Bone marrow (tissue), 2 donors: Measurements from ENCODE around the gene MRPL51.

Source experiments
- DNase-seq, 2 donors: peaks; one replicate each; lab custom pipeline; 2025; lab: John Stamatoyannopoulos, UW

The MRPL51 gene

DNA sequence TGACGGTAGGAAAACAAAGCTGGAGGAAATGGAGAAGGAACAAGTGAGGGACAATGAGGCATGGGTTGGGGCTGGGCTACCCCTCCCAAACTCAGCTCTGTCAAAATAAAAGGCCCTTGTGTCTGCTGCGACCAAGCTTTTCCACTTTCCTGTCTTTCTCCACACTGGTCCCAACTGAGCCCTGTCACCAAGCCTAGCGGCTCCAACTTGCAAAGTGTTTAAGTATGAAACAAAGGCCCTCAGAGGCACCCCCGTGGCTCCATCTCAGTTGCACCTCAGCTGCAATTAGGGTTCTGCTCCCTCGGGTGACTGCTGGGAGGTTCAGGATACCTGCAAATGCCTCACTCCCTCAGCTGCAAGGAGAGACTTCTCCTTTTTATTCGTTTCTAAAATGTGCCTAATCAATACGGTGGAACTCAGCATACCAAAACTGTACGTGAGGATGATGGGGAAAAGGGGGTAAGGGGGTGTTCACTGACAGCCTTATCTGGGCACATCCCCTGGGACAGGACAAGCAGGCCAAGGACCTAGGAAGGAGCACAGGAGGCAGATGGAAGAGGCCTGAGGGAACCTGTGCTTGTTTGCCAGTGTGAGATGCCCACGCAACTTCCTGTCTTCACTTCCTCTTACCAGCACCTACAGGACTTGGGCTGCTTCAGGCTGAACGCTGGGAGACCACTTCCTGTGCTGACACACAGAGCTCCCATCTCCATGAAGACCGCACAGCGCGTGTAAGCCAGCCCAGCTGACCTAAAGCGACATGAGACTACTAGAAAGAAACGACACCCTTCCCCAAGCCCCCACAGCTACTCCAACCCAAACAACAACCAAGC lies 31.4 kb downstream of the MRPL51 start:
- DNase-seq, result peak; percentile 24 to 92

DNA sequence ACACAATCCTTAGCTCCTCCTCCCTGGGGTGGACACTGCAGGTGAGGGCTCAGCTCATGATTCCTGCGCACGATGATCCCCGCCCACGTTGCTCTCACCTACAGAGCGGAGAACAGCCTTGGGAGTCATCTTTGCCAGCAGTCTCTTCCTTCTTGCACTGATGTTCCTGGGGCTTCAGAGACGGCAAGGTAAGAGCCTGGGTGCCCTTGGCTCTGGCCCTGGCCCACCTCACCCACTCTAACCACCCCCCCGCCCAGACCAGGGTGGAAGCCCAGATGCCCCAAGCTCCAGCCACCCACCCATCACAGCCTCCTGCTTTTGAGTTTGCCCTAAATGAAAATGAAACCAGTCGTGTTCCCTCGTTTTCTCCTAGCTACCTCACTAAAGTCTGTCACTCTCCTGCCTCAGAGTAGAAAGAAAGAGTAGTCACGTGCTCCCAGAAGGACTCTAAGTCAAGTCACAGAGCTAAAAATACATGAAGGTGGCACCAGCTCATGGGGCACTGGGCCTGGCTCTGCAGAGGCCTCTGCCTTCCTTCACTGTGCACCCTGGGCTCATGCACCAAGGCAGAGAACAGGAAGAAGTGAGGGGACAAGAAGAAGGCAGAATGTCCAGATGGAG lies 32.2 kb downstream of the MRPL51 start:
- DNase-seq, result peak in 1 of 2 donors; percentile 21

DNA sequence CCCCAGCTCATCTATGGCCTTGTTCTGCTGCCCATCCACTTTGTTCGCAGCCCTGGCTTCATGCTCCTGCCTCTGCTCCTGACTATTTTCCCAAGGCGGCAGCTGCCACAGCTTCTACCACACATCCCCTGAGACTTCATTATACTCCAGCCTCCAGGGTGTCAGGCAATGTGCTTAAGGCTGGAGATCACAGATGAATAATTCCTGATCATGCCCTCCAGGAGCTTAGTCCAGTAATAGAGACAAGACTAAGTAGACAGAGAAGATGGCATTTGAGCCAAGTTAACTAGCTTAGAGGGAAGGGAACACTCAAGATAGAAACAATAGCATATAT lies 34.1 kb downstream of the MRPL51 start:
- no peak for DNase-seq

DNA sequence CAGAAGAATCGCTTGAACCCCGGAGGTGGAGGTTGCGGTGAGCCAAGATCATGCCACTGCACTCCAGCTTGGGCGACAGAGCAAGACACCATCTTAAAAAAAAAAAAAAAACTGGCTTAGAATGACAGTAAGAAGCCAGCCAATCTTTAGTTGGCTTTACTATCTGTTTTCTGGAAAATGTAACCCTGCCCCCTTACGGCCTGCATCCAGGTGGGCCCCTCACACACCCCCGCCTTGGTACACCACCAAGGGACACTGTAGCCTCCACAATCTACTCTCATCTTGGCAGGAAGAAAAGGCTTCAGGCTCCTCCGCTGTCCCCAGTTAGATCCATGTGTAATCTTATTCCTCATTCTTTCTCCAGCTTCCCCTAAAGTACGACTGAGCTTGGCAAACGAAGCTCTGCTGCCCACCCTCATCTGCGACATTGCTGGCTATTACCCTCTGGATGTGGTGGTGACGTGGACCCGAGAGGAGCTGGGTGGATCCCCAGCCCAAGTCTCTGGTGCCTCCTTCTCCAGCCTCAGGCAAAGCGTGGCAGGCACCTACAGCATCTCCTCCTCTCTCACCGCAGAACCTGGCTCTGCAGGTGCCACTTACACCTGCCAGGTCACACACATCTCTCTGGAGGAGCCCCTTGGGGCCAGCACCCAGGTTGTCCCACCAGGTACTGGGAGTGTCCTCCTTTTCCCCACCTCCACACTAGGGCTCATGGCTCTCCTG lies 34.6 kb downstream of the MRPL51 start:
- DNase-seq, result no peak

DNA sequence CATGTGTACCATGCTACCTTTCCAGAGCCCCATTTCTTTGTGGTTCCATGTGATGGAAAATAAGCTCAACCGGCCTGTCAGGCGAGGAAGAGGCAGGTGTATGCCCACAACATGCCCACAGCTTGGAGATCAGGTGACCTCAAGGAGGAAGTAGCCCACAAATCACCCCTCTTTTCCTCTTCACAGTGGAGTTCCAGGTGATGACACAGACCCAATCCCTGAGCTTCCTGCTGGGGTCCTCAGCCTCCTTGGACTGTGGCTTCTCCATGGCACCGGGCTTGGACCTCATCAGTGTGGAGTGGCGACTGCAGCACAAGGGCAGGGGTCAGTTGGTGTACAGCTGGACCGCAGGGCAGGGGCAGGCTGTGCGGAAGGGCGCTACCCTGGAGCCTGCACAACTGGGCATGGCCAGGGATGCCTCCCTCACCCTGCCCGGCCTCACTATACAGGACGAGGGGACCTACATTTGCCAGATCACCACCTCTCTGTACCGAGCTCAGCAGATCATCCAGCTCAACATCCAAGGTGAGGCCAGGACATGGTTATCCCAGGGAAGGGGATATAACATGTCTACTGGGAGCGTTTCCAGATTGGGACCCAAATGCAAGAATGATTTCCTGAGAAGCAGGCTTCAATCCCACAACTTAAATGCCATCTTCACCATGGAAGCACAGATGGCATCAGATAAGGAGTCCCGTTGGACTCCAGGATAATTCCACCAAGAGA lies 35.7 kb downstream of the MRPL51 start:
- no peak for DNase-seq

DNA sequence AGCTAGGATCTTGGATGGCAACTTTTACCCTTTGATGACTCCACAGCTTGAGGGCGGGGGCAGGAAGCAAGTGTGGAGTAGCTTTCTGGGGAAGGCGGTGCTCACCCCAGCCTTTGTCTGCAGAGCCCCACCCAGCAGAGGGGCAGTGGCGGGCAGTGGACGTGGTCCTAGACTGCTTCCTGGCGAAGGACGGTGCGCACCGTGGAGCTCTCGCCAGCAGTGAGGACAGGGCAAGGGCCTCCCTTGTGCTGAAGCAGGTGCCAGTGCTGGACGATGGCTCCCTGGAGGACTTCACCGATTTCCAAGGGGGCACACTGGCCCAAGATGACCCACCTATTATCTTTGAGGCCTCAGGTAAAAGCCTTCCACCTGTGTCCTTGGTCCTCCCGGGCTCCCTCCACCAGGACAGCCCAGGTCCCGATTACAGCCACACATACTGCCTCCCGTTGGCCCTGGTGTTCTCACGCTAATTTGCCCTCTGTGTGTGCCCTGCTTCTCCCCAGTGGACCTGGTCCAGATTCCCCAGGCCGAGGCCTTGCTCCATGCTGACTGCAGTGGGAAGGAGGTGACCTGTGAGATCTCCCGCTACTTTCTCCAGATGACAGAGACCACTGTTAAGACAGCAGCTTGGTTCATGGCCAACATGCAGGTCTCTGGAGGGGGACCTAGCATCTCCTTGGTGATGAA lies 40.0 kb downstream of the MRPL51 start:
- no peak for DNase-seq

DNA sequence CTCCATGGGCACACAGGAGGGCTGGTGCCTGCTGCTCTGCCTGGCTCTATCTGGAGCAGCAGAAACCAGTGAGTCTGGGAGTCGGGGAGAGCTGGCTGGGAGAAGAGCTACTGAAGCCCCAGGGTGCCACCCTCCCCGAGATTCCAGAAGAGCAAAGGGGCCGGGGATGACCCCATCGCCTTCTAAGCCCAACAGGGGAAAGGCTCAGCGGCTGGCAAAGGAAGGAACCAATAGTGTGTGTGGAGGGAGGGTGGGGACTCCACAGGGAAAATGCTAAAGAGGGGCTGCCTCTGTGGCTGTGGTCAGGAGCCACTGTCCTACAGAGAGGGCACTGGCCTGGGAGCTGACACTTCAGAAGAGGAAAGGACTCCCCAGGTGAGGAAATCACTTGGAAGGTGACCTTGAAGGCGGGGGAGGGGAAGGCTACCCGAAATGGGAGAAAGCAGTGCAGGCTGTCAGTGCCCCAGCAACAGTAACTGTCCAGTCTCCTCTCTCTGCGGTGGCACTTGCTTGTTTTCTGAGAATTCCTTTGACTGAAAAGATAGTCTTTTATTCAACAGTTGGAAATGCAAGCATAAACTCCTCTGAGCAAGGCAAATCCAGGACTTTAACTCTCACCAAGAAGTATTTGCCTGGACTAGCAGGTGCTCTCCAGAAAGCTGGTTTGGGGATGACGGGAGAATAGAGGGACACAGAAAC lies 40.7 kb downstream of the MRPL51 start:
- DNase-seq, result peak in 1 of 2 donors; percentile 61

DNA sequence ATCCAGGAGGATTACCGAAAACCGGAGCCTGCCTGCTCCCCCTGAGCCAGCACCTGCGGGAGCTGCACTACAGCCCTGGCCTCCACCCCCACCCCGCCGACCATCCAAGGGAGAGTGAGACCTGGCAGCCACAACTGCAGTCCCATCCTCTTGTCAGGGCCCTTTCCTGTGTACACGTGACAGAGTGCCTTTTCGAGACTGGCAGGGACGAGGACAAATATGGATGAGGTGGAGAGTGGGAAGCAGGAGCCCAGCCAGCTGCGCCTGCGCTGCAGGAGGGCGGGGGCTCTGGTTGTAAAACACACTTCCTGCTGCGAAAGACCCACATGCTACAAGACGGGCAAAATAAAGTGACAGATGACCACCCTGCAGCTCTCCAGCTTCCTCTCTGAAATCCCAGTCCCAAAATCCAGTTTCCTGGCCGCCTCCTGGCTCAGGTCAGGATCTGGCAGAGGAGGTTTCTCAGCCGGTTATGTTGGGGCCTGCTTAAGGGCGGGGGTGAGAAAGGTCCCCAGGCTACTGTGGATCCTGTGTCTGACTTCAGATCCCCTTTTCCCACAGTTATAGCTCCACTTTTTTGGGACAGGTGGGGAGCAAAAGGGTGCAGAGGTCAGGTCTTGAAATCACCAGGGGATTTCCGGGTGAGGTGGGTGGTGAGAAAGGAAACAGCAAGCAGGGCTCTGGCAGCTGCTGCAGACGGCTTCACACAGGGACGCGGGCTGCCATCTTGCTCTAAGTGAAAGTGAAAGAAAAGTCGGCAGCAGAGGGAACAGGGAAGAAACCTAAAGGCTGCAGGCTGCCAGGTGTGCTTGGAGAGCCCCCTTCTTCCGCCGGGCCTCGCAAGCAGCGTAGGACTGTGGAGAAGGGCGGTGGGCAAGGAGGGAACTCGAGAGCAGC lies 41.5 kb downstream of the MRPL51 start, which contains the start of gene TAPBPL:
Gene TAPBPL, plus strand, starts transcription at position 695 of the 897 bp plus-strand sequence. CDS start 207 bp downstream, outside the sequence.
- DNase-seq, result peak; percentile 61 to 73

DNA sequence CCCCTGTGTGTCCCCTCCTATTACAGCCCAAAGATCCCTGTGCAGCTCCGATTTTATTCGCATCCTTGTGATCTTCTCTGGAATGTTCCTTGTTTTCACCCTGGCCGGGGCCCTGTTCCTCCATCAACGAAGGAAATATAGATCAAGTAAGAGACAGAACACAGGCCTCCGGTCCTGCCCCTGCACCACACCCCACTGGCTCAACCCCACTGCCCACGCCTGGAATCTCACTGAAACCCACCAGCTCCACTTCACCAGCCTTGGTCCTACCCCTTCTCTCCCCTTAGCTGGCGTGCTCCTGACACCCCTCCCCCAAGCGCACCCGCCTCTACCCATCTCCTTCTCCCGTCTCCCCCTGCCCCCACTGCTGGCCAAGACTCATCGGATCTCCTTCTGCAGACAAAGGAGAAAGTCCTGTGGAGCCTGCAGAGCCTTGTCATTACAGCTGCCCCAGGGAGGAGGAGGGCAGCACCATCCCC lies 42.2 kb downstream of the MRPL51 start:
- no peak for DNase-seq

DNA sequence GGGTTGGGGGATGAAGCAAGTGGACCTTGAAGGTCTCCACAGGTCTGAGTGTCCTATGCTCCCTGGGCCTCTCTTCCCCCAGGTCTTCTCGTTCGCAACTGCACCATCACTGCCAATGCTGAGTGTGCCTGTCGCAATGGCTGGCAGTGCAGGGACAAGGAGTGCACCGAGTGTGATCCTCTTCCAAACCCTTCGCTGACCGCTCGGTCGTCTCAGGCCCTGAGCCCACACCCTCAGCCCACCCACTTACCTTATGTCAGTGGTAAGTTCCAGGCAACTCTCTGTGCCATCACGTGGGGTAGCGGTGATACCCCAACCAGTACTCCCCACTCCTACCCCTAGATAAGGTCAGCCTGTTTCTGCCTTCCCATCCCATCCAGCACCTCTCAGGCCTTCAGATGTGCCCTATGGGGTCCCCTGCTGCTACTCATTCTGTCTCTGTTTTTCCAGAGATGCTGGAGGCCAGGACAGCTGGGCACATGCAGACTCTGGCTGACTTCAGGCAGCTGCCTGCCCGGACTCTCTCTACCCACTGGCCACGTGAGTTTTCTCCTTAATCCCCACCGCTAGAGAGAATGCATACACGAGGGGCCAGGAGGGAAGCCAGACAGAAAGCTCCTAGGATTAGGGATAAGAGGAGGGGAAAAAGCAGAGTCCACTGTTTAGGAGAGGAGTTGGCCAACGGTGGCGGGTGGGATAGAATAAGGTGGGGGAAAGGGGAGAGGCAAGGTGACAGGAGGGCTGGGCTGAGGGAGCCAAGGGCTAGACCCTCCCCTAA lies 42.8 kb downstream of the MRPL51 start:
- DNase-seq, result no peak

DNA sequence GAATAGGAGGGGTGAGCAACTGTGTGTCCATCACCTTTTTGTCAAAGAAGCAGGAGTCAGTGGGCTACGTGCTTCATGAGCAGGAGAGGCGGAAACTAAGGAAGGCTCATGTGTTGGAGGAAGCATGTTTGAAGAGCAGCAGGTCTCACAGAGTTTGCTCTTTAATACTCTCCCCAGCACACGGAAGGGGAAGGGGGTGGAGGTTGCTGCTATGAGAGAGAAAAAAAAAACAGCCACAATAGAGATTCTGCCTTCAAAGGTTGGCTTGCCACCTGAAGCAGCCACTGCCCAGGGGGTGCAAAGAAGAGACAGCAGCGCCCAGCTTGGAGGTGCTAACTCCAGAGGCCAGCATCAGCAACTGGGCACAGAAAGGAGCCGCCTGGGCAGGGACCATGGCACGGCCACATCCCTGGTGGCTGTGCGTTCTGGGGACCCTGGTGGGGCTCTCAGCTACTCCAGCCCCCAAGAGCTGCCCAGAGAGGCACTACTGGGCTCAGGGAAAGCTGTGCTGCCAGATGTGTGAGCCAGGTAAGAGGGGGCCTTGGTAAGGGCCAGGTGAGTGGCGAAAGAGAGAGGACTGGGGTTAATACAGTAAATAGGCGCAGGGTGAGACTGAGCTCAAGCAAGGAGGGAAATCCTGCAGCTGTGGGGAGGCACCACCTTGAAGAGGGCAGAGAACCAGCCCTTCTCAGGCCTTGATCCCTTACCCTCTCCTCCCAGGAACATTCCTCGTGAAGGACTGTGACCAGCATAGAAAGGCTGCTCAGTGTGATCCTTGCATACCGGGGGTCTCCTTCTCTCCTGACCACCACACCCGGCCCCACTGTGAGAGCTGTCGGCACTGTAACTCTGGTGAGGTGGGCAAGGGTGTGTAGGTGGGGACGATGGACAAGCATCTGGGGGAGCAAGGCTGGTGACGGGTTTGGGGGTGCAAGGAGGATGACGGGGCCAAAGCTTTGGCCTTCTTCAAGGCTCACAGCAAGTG lies 48.1 kb downstream of the MRPL51 start, which contains the start of gene CD27:
Gene CD27, plus strand, starts transcription at position 252 of the 985 bp plus-strand sequence. Its CDS starts 141 bp downstream, at position 393.
- no peak for DNase-seq

DNA sequence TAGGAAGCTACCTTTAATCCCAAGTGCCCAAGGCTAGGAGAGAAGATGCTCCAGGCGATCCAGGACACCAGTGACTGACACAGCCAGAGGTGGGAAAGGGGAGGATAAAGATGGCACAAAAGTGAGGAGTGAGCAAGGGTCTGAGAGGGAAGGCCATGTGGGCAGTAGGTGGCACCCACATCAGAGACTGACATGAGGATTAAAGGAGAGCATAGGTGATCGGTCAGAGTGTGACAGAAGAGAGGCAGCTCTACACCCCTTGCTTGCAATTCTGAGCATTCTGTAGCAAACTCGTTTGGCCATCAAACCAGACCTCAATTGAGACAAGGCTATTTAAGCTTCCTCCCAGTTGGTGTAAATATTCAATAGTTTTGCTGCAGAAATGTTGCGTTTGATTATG lies 49.0 kb downstream of the MRPL51 start:
- DNase-seq, result no peak

DNA sequence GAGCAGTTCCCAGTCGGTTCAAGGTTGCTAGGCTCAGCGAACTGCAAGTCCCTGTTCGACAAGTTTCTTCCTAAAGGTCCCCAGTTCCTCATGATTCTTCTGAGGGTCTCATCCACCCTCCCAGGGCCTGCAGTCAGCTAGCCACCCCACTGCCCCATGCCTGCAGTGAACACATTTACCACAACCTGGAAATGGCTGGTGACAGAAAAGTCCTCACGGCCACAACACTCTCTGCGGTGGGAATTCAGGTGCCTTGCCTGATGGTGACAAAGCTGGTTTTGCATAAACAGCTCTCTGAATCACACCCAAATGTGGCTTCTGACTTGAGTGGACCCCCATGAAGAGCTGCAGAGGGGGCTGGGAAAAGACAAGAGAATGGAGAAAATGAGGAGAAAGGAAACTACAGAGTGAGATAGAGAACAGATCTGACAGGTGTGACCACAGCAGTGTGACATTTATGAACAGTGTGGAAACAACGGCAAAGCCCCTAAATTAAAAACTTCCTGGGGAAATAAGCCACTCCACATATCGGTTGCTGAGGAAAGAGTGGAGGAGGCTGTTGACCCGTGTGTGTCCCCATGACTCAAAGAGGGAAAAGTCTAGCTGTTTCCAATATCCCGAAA lies 49.6 kb downstream of the MRPL51 start:
- DNase-seq, result no peak

DNA sequence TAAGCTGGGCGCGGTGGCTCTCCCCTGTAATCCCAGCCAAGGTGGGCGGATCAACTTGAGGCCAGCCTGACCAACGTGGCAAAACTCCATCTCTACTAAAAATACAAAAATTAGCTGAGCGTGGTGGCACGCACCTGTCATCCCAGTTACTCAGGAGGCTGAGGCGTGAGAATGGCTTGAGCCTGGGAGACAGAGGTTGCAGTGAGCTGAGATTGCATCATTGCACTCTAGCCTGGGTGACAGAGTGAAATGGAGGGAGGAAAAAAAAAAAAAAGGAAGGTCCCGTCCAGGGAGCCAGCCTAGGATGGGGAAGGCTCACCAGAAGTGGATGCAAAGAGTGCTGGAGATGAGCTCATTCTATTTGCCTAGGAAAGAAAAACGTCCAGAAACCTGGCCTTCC lies 50.2 kb downstream of the MRPL51 start:
- DNase-seq, result no peak
